NCI-H446 (cell line): ENCODE results near the gene STIM2.

Experiments
- DNase-seq, 2 experiments: peaks; one replicate each; lab custom pipeline; 2025; lab: John Stamatoyannopoulos, UW

STIM2 gene

DNA sequence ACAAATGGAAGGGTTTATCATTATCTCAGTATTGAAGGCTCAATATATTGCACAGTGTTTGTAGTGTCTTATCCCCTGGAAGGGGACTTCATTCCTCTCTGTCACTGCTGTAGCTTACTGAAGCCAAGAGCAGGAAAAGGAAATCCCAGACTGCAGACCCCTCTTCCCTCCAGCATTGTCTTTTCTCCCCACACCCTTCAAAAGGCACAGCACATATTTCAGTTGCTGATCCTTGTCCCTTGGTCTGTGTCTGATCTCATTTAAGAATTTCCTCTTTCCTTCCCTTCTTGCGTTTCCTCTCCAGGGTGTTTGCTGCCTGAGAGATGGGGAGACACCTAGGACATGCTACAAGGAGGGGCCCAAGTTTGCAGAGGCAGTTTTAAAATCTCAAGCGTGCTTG, 40.1 kb downstream of the STIM2 start:
- no peak for DNase-seq

GRCh38 chr4:26905172-26905571, 44.5 kb downstream of the STIM2 start:
- no peak for DNase-seq

- DNase-seq, result no peak
Measured at GRCh38 chr4:26907731-26908599, 47.3 kb downstream of the STIM2 start.

GRCh38 chr4:26909369-26909768, 48.7 kb downstream of the STIM2 start:
- DNase-seq, result no peak

GRCh38 chr4:26911254-26911653, 50.6 kb downstream of the STIM2 start:
- no peak for DNase-seq

GRCh38 chr4:26912069-26912468, 51.4 kb downstream of the STIM2 start:
- DNase-seq, result peak in 1 of 2 experiments; percentile 12

GRCh38 chr4:26912810-26913209, 52.2 kb downstream of the STIM2 start:
- DNase-seq, result no peak

GRCh38 chr4:26916195-26916594, 55.6 kb downstream of the STIM2 start:
- DNase-seq, result peak in 1 of 2 experiments; percentile 58

- no peak for DNase-seq
Measured at GRCh38 chr4:26930964-26931363, 70.3 kb downstream of the STIM2 start.

DNA sequence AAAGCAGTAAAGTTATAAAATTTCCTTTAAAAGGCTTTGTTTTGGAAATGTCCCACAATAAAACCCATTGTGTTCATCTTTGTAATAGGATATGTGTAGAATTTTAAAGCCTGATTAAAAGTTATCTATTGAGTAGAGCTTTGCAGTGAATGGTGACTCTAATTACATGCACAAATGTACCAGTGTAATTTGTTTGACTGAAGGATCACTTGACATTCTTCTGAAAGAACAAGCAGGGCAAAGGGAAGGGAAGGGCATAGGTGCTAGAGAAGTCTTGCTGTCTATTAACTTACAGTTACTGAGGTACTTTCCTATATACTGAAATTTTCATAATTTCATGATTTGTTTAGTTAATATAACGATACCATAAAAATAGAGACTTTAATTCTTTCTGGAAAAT, 70.8 kb downstream of the STIM2 start:
- no peak for DNase-seq

DNA sequence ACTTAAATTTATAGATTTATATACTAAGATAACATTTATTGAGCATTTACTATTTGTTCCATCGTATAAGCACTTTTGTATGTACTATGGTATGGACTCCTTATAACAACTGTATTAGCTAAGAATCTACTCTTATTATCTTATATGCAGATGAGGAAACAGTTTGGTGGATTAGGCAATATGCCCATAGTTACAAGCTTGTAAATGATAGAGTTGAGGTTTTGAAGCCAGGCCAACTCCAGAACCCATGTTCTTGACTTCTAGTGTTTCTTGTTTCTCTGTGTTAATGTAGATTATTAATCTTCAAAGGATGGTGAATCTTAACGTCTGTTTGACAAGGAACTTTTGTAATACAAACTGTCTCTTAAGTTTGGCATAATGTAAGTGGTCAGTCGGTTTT, 71.3 kb downstream of the STIM2 start:
- no peak for DNase-seq

DNA sequence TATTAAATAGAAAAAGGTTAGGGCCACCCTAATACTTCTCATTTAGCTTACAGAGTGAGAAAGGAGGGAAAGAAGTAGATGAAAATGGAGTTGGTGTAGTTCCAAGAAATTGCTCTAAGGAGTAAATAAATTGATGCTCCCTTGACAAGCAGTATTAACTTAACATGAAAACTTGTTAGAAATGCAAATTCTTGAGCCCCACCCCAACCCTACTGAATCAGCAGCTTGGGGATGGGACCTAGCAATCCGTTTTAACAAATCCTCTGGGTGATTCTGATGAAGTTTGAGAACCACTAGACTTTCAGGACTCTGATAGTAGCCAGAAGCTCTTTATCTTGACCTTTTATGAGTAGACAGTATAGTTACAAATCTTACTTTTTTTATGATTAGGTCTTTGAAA, 74.8 kb downstream of the STIM2 start:
- DNase-seq, result no peak

DNA sequence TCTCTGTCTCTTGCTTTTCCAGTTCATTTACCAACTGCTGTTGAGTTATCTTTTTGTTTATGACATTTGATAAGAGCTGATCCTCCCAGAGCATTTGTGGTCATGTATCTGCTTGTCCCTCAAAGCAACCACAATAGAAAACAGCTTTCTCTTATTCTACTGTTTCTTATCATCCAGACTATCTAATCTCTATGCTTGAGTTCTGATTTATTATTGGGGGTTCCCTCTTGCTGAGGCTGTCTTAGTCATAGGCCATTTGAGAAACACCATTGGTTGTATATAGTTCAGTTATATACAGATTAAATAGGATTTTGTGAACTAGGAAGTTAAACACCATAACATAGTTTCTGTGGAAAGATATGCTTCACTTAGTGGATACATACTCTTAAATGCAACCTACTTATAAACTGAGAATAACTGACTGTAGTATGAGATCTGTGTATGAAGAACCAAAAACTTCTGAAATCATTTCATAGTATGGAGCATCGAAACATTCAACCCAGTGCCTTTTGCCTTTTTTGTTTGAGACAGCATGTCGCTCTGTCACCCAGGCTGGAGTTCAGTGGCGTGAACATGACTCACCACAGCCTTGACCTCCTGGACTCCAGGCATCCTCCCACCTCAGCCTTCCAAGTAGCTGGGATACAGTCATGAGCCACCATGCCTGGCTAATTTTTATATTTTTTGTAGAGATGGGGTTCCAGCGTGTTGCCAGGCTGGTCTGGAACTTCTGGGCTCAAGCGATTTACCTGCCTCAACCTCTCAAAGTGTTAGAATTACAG, 75.8 kb downstream of the STIM2 start:
- no peak for DNase-seq

DNA sequence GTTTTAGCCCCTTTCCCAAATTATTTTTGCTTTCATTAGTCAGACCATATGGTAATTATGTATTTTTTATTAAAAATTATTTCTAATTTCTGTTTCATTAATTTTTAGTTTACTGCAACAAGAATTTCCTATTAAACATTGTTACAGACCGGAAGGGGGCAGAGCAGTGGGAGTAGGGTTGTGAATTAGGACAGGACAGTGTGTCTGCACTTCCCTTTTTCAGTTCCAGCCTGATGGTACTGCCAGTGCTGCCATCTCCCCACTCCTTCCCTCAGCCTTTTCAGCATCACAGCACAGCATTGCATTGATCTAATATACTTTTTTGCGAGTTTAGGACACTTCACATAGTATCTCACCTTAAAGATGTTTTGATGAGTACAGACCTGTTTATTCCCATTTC, 76.5 kb downstream of the STIM2 start:
- DNase-seq, result no peak

- DNase-seq, result no peak
Measured at GRCh38 chr4:26937567-26937966, 76.9 kb downstream of the STIM2 start.

- no peak for DNase-seq
Measured at GRCh38 chr4:26938516-26938915, 77.9 kb downstream of the STIM2 start.

- no peak for DNase-seq
Measured at GRCh38 chr4:26941951-26942350, 81.3 kb downstream of the STIM2 start.

DNA sequence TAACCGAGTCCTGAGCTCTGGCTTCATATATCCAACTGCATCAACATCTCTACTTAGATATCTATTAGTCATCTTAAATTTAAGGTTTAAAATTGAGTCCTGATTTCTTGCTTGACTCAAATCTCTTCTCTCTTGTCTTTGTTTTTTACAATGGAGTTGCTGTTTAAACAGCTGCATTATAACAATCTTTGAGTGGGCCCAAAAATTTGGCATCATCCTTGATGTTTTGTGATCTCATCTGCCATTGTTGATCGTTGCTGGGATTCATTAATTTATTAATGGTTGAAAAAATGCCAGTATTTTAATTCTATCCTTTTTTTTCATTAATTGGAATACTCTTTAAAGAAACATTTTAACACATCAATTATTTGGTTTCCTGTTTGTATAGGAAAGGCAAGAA, 82.2 kb downstream of the STIM2 start:
- no peak for DNase-seq

DNA sequence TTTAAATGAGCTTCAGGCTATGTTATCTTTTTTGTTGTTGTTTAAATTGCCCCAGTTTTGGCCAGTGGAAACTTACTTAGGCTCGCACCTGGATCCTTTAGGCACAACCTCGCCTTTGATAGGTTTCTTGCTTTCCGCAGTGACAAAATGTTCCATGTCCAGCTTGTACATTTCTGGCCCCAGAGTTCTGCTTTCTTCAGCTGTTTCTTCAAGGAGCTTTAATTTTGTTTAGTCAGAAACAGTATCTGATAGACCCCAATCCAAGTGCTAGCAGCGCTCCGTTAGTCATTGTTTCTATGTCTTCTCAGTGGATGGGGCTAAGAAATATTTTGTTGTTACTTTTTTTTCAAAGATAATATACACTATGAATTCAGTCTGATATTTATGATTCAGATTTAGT, 82.8 kb downstream of the STIM2 start:
- no peak for DNase-seq

DNA sequence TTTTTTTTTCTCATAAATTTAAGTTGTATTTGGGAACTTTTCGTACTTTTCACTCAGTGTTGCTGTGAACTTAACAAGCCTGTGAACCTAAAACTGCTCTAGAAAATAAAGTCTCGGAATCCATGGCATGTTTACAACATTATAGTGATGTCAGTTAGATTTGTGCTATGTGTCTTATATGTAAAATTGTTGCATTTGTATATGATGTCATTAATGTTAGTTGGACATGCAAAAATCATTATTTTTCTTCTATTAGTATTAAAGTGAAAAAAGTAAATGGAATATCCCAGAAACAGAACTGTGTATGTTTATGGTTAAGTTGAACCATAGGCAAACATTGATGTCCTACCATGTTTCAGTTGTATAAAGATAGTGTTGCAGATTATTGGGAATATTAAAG, 85.2 kb downstream of the STIM2 start:
- DNase-seq, result no peak

- no peak for DNase-seq
Measured at GRCh38 chr4:26947318-26947717, 86.7 kb downstream of the STIM2 start.

DNA sequence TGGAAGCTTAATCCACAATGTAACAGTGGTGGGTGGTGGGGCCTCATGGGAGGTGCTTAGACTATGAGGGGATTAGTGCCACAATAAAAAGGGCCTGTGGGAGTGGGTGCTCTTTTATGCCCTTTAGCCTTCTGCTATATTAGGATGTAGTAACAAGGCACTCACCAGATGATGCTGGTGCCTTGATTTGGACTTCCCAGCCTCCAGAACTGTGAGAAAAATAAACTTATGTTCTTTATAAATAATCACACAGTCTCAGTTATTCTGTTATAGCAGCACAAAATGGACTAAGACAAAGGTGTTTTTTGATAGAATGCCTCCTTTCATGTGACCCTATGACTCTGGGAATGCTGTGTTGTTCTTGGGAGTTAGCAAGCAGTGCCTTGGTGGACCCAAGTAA, 89.8 kb downstream of the STIM2 start:
- DNase-seq, result no peak

GRCh38 chr4:26952891-26953290, 92.2 kb downstream of the STIM2 start:
- DNase-seq, result no peak
